ENCODE data around the gene LRIT2. TPM values are rescaled to one million over a fixed set of nuclear protein-coding genes. Genes with fewer than 3 reads are reported as not detected.

Gene LRIT2
- total RNA-seq, 1 donor: not detected

DNA sequence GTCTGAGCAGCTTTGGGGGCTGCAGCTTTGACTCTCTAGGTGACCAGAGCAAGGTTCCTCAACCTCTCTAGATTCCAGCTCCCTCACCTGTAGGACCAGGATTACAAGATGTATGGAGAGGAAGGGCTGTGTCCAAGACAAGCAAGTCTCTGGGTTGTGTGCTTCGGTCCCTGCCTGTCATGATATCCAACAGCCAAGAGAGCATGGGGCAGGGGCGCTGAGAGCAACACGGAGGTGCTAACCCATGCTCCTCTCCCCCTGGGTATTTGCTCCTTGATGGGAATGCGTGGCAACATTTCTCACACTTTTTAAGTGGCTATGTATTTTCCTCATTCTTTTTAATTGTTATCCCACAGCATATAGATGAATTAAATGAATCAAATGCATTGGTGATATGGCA, 20.7 kb downstream of the LRIT2 start:
- Histone ChIP-seq H3K4me3 (ENCODE audit: low read length) (no peak overlapping the region), H3K27me3 (ENCODE audit: insufficient read depth, low read length) (no peaks in the 10 kb centered on the region), H3K4me1 (ENCODE audit: insufficient read depth, low read length) (no peaks in the 10 kb centered on the region), H3K9me3 (ENCODE audit: low read depth, low read length) (no peaks in the 10 kb centered on the region)

DNA sequence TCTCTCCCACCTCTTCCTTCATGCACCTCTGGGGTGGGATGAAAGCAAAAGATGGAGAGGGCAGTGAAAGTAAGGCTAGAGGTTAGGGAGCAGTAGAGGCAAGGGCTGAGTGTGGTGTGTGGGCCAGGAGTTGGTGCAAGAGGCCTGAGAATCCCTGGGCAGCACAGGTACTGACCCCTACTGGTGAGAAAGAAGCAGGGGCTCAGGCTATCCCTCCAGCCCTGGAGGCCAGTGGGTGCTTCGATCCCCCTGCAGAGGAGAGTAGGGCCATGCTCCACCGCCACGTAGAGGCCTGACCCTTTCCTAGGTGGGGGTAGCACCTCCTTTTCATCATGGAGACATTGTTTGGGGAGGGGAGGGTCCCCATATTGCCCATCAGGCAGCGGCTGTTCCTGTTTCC, 21.2 kb downstream of the LRIT2 start:
- no peaks in the 10 kb centered on the region for H3K9me3 ChIP-seq (ENCODE audit: low read depth, low read length)
- H3K27me3 ChIP-seq (ENCODE audit: insufficient read depth, low read length): no peaks in the 10 kb centered on the region
- H3K4me3 ChIP-seq (ENCODE audit: low read length): no peak overlapping the region
- H3K4me1 ChIP-seq (ENCODE audit: insufficient read depth, low read length): no peaks in the 10 kb centered on the region

DNA sequence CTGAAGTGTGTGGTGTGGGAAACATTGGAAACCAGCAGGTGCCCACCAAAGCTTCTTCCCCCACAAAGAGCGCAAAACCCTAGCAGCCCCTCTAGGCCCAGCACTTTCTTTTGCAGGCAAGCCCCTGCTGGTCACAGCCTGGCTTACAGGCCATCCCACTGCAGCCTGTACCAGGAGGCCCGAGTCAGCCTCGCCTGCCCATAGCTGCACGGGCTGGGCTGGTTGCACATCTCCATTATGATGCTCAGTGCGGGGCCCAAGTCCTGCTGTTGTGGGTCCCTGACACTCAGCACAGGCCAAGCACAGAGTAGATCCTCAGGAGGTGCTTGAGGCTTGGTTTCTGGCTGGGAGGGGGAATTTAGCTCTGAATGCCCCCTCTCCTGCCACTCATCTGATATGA, 23.0 kb downstream of the LRIT2 start:
- H3K4me3 ChIP-seq (ENCODE audit: low read length): no peak overlapping the region

DNA sequence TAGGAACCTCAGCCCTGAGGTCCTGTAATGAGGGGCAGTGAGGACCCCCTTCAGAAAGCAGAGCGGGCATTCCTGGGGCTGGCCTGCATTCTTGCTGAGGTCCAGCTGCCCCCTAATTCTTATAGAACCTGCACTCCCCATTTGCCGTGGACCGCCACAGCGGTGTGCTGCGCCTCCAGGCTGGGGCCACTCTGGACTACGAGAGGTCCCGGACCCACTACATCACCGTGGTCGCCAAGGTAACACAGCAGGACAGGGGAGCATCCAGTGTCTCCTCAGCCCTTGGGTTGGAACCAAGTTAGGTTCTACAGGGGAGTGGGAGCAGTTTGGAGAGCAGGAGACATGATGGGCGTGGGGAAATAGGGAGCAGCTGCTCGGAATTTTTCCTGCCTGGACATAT, 23.7 kb downstream of the LRIT2 start:
- Histone ChIP-seq H3K27me3 (ENCODE audit: insufficient read depth, low read length) (no peaks in the 10 kb centered on the region), H3K4me1 (ENCODE audit: insufficient read depth, low read length) (no peaks in the 10 kb centered on the region), H3K4me3 (ENCODE audit: low read length) (no peak overlapping the region), H3K9me3 (ENCODE audit: low read depth, low read length) (no peaks in the 10 kb centered on the region)

More for the DNA sequence above, 23.0 kb downstream of the LRIT2 start:
- H3K9me3 ChIP-seq (ENCODE audit: low read depth, low read length): no peaks in the 10 kb centered on the region
- H3K4me1 ChIP-seq (ENCODE audit: insufficient read depth, low read length): no peaks in the 10 kb centered on the region
- H3K27me3 ChIP-seq (ENCODE audit: insufficient read depth, low read length): no peaks in the 10 kb centered on the region

DNA sequence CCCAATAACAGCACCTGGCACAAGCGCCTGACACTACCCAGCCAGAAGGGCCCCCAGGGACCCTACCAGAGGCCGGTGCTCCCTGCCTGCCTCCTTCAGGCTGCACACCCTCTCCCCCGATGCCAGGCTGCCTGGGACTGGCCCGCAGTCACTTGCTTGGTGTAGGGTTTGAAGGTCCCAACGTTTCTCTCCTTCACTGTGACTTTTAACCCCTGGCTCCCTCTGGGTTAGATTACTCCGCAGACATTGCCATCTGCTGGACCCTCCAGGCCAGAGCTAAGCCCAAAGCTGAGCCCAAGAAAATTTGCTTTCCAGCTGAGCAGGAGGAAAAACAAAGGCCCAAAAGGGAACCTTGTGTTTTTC, 24.1 kb downstream of the LRIT2 start:
- Histone ChIP-seq H3K4me3 (ENCODE audit: low read length) (no peak overlapping the region), H3K27me3 (ENCODE audit: insufficient read depth, low read length) (peaks cover 2% of the 10 kb centered on the region), H3K4me1 (ENCODE audit: insufficient read depth, low read length) (no peaks in the 10 kb centered on the region), H3K9me3 (ENCODE audit: low read depth, low read length) (no peaks in the 10 kb centered on the region)

DNA sequence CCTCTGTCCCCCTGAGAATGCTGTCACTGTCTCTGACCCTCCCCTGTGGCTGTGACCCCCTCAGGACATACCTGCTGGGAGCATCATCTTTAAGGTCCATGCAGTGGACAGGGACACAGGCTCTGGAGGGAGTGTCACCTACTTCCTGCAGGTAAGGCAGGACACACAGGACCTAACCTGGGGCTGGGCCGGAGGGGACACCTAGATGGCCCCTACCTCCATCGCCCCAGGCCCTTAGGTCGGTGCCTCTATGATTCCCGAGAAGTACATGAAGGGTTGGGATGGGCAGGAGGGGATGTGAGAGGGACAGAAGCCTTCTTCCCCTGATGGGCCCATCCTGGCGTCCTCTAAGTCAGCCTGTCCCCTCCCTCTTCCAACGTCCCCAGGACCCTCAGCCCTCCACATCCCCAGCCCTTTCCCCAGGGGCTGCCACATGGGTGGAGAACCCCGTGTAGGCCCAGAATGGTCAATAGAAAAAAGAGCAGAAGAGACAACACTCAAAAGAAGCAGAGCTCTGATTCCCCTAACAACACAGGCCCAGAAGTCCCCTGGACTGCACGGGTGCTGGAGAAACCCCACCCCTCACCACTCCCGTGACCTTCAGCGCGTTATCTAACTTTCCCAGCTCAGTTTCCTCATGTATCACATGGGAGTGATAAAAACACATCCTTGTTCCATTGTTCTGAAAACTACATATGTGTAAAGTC, 24.7 kb downstream of the LRIT2 start:
- Histone ChIP-seq H3K9me3 (ENCODE audit: low read depth, low read length) (no peaks in the 10 kb centered on the region), H3K27me3 (ENCODE audit: insufficient read depth, low read length) (peaks cover 8% of the 10 kb centered on the region), H3K4me1 (ENCODE audit: insufficient read depth, low read length) (no peaks in the 10 kb centered on the region), H3K4me3 (ENCODE audit: low read length) (no peak overlapping the region)

DNA sequence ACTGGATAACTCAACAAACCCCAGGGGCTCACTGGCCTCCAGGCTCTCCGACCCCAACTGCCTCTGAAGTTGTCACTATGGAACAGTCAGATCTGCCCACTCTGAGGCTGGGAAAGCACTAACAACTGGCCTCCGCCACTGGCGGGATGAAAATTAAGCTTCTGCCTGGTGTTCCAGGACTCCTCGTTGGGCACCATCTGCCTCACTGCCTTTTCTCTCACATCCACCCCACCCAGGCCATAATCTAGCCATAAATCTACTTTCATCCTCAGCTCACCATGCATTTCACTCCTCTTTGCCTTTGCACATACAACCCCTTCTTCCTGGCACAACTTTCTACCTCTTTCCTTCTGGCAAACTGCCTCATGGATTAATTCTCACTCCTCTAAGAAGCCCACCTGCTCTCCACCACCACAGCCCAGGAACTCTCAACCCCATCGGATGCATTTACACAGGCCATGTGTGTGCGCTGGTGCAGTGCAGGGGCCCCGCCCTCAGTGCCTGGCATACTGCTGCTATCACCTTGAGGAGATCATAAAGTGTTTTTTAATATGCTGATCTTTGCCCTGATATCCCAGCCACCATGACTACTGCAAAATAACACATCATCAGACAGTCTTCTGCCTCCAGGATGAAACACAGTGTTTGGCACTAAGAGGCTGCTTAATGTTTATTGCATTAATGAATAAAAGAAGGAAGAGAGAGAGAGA, 27.0 kb downstream of the LRIT2 start:
- Histone ChIP-seq H3K4me1 (ENCODE audit: insufficient read depth, low read length) (peaks cover 10% of the 10 kb centered on the region), H3K4me3 (ENCODE audit: low read length) (no peak overlapping the region), H3K27me3 (ENCODE audit: insufficient read depth, low read length) (peaks cover 28% of the 10 kb centered on the region), H3K9me3 (ENCODE audit: low read depth, low read length) (no peaks in the 10 kb centered on the region)

DNA sequence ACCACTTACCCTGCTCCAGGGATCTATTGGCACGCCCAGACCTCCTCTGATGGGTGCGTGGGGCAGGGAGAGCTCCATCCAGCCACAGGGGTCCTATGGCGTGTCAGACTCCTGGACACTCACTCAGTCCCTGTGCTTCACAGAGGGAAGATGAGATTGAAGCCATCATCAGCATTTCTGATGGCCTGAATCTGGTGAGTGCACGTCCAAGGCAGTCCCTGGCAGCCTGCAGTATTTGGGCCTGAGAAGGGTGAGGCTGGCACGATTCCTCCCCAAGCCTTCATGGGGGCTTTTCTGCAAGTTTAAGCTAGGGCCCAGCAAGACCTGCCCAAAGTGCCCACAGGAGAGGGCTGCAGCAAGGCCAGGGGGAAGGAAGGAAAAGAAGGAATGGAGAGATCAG, 27.7 kb downstream of the LRIT2 start:
- peaks cover 32% of the 10 kb centered on the region for H3K27me3 ChIP-seq (ENCODE audit: insufficient read depth, low read length)
- peaks cover 10% of the 10 kb centered on the region for H3K4me1 ChIP-seq (ENCODE audit: insufficient read depth, low read length)
- H3K4me3 ChIP-seq (ENCODE audit: low read length): no peak overlapping the region
- H3K9me3 ChIP-seq (ENCODE audit: low read depth, low read length): no peaks in the 10 kb centered on the region

DNA sequence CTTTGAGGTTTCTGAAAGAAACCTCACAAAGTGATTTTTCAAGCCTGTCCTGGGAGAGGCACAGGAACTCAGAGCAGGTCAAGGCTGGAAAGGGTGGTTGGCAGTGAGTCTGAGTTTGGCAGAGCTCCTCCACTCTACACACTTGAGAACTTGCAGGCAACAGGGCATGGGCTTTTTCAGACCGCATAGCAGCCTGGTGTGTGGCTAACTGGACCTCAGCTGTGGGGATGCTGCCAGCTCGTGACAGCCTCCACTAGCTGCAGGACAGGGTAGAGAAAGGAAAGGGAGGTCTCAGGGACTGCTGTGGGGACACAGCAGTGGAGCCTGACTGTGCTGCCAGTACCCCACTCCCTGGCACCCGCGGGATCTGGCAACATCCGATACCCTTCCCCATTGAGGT, 28.4 kb downstream of the LRIT2 start:
- Histone ChIP-seq H3K27me3 (ENCODE audit: insufficient read depth, low read length) (peaks cover 32% of the 10 kb centered on the region), H3K4me1 (ENCODE audit: insufficient read depth, low read length) (peaks cover 10% of the 10 kb centered on the region), H3K9me3 (ENCODE audit: low read depth, low read length) (no peaks in the 10 kb centered on the region), H3K4me3 (ENCODE audit: low read length) (no peak overlapping the region)

DNA sequence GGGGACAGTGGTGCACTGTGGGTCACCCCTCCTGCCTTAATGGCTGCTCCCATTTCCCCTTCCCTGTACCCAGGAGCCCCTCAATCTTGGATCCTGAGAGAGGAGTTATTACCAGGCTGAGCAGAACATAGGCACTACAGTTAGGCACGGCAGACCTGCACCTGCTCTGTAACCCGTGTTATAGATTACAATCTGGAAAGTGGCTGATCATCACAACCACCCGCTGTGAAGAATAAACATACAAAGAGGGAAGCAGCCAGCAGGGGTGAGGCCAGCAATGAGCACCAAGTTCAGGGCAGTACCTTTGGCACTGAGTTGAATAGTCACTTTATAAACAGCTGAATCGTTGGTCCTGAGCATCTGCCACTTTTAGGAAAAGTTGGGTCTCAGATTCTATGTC, 29.3 kb downstream of the LRIT2 start:
- peaks cover 18% of the 10 kb centered on the region for H3K4me1 ChIP-seq (ENCODE audit: insufficient read depth, low read length)
- H3K4me3 ChIP-seq (ENCODE audit: low read length): no peak overlapping the region
- no peaks in the 10 kb centered on the region for H3K9me3 ChIP-seq (ENCODE audit: low read depth, low read length)
- H3K27me3 ChIP-seq (ENCODE audit: insufficient read depth, low read length): peaks cover 32% of the 10 kb centered on the region

DNA sequence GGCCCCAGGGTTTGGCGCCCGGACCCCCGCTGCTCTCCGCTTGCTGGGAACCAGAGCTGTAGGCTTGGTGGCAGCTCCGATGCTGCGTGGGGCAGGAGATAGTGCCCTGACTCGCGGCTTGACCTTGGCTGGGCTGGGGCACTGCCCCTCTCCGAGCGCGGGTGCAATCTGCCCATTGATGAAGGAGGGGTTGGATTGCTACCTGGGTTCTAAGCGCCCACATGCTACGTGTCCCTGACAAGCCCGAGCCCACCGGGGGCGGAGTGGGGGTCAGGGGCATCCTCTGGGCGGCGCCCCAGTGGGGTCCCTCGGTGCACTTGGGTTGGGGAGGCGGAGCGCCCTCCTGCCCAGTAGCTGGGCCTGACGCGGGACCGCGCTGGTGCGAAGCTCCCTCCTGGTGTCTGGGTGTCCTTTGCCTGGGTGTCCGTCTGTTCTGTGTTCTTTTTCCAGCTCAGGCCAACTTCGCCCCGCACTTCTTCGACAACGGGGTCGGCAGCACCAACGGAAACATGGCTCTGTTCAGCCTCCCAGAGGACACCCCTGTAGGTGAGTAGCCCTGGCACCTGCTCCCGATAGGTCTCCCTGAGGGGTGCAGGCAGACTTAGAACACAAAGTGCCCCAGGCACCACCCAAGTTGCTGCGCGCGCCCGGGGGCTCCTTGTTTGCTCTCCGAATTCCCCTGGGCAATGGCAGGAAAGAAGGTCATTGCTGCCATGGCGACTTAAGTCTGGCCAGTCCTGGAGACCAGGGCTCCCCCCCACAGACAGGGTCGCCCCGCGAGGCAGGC, 30.1 kb downstream of the LRIT2 start:
- peaks cover 19% of the 10 kb centered on the region for H3K4me1 ChIP-seq (ENCODE audit: insufficient read depth, low read length)
- no peak overlapping the region for H3K4me3 ChIP-seq (ENCODE audit: low read length)
- peaks cover 32% of the 10 kb centered on the region for H3K27me3 ChIP-seq (ENCODE audit: insufficient read depth, low read length)
- no peaks in the 10 kb centered on the region for H3K9me3 ChIP-seq (ENCODE audit: low read depth, low read length)

DNA sequence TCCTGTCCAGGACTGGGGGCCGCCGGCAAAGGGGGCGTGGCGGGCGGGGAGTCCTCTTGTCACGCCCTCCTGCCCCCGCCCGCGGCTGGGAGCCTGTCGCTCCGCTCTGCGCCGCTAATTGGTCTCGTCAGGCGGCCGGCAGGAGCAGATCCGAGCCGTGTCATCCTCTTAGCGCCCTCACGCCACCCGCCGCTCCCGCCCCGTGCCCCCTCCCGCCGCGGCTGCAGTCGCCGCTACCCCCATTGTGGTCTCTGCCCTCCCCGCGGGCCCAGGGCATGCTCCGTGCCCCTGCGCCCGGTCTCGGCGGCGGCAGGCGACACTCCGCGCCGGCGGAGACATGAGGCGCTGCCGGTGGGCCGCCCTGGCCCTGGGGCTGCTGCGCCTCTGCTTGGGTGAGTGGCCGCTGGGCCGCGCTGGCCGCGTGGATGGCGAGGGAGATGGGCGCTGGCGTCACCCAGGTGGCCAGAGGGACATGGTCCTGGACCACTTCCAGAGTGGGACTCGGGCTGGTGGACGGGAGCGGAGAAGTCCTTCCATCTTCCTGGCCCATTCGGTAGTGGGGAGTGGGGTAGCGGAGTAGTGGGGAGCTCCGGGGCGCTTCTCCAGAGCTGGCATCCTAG, 30.8 kb downstream of the LRIT2 start, which contains the start of gene CDHR1:
TSS of gene CDHR1 (plus strand) at position 114 of the 620 bp plus-strand sequence. CDS start at position 338, 224 bp downstream.
- Histone ChIP-seq H3K4me1 (ENCODE audit: insufficient read depth, low read length) (peaks cover 19% of the 10 kb centered on the region), H3K9me3 (ENCODE audit: low read depth, low read length) (no peaks in the 10 kb centered on the region), H3K27me3 (ENCODE audit: insufficient read depth, low read length) (peaks cover 32% of the 10 kb centered on the region), H3K4me3 (ENCODE audit: low read length) (no peak within 1 kb of the TSS)

DNA sequence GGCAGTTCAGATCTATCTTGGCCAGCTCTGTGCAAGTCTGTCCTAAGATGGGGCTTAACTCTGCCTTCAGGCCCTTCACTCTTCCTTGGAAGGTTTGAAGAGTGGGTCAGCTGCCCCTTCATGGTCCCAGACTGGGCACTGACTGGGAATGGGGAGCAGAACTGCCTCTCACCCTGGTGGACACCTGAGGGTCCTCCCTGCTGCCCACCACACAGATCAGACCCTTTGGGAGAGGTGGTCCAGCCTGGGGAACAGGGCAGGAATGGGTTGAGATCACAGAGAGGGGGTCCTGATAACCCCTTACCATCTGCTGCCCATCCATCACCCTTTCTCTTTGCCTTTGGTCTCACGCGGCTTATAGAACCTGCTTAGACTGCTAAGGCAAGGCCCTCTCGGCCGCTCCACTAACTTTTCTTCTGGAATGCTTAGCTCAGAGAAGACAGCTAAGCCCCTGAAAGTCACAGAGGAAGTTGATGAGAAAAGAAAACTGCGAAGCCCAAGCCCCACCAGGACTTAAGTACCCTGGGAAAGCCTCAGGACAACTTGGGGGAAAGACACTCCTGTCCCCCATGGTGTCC, 31.4 kb downstream of the LRIT2 start:
- Histone ChIP-seq H3K4me1 (ENCODE audit: insufficient read depth, low read length) (peaks cover 19% of the 10 kb centered on the region), H3K9me3 (ENCODE audit: low read depth, low read length) (no peaks in the 10 kb centered on the region), H3K27me3 (ENCODE audit: insufficient read depth, low read length) (peaks cover 32% of the 10 kb centered on the region), H3K4me3 (ENCODE audit: low read length) (no peak overlapping the region)

DNA sequence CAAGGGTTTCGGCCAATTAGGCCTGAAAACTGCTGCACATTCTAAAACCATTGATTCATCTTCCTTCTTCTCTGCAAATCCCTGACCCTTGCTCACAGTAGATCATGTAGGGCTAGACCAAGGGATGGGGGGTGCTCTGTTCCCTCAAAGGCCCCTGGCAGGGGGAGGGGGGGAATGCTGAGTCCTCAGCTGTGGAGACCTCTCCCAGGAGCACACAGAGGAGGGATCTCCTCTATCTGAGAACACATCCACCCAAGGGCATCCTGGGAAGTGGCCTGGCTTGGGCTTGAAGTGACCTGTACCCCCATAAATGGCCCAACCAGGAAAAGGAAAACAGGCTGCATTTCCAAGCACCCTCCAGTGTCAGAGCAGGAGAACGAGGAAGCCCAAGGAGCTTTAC, 32.0 kb downstream of the LRIT2 start:
- no peak overlapping the region for H3K4me3 ChIP-seq (ENCODE audit: low read length)
- H3K9me3 ChIP-seq (ENCODE audit: low read depth, low read length): no peaks in the 10 kb centered on the region
- H3K4me1 ChIP-seq (ENCODE audit: insufficient read depth, low read length): peaks cover 19% of the 10 kb centered on the region
- H3K27me3 ChIP-seq (ENCODE audit: insufficient read depth, low read length): peaks cover 32% of the 10 kb centered on the region

DNA sequence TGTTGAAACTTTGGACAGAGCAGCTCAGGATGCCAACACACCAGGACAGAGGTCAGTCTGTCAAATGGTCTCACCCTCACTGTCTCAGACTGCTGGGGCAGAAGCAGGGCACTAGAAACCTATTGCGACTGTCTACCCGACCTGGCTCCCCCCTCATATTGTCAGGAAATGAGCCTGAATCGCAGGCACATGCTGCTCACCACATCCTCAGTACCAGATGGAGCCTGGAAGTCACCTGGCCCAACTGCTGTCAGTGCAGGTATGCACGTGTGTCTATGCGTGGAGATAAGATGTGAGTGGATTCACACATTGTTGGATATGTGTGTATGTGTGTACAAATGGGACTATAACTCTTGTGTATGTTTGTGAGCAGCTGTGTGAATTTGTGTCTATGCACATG, 34.2 kb downstream of the LRIT2 start:
- H3K4me1 ChIP-seq (ENCODE audit: insufficient read depth, low read length): peaks cover 19% of the 10 kb centered on the region
- no peak overlapping the region for H3K4me3 ChIP-seq (ENCODE audit: low read length)
- H3K27me3 ChIP-seq (ENCODE audit: insufficient read depth, low read length): peaks cover 28% of the 10 kb centered on the region

More for the DNA sequence above, 34.2 kb downstream of the LRIT2 start:
- no peaks in the 10 kb centered on the region for H3K9me3 ChIP-seq (ENCODE audit: low read depth, low read length)

Data from mononuclear cell (primary cell).